Measurements from ENCODE around the gene CEP131.

The CEP131 gene

DNA sequence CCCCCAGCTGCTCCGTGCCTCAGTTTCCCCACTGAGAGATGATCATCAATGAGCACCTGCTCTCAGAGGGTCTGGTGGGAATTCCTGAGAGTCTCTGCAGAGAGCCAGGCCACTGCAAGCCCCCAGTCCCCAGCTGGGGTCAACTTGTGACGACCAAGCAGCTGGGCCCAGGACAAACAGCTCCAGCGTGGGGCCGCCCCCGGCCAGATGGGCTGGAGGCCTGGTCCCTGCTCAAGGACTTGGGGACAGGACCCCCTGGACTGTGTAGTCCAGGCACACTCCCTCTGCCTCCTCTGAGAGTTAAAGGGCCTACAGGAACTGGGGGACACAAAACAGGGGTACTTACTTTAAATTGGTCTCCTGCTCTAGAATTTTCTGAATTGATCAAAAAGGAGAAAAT, 40.2 kb downstream of the CEP131 start:
- no peak for DNase-seq

- no peak for DNase-seq
Measured at GRCh38 chr17:81181811-81182185, 41.0 kb downstream of the CEP131 start.

DNA sequence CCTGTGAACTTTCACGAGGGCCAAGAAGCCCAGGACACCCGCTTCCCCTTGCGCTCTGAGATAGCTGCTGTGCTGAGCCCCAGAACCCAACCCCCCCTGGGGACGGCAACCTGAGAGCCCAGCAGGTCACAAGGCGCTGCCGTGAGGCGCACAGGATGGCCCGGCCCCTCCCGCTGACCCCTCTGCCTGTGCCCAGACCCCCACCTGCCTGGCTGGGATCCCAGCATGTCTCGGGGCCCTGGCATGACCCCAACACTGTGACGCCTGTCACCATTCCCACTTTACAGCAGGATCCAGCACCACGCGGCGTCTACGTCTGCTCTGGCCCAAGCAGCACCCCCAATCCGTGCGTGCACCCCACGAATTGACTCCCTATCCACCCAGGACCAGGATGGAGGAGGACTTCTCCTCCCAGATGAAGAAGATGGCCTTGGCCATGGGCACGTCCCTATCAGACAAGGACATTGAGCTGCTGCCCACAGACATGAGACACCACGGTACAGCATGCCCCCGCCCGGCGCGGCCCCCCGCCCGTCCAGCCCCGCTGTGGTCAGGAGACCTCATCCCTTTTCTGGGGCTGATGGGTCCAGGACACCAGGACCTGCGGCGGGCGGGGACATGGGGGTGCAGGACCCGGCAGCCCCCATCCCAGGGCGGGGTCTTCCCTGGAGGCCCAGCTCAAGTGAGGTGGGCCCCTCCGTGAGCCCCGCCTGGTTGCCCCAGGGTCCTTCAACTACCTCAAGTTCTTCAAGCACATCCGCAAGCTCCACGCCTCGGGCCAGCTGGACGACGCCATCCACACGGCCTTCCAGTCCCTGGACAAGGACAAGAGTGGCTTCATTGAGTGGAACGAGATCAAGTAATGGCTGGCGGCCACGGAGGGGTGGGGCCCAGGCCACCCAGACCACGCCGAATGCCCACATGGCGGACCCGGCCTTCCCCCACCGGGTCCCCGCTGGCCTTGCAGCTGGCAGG, 41.6 kb downstream of the CEP131 start:
- no peak for DNase-seq

DNA sequence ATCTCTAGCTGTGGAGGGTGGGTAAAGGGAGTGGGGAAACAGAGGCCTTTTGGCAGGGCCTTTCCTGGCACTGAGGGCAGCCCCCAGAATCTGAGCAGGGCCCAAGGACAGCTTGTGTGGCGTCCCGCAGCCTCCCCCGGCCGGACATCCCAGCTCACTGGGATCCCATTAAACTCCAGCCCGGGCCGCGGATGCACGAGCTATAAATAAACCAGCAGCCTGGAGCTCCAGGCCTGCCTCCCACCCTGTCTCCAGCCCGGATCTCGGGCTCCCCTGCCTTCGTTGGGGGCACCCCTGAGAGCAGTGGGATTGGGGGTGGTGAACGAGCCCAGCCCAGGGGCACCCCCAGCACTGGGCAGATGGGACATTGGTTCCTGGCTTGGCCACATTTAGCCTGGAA, 42.9 kb downstream of the CEP131 start:
- no peak for DNase-seq

DNA sequence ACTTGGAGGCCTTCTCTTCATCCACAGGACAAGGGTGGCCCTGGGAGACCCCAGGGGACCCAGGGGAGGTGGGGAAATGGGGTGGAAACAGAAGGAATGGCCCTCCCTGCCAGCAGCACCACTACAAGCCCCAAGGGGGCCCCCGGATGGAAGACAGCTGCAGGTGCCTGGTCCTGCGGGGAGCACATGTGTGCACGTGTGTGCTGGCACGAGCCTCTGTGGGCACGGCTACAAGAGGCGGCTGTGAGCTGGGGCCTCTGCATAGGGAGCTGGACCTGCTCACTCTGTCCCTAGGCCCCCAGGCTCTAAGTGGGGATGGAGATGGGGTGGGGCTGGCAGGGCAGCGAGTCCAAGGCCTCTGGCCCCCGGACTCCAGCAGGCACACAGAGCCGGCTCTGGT, 43.5 kb downstream of the CEP131 start:
- no peak for DNase-seq

GRCh38 chr17:81178136-81179091, 44.4 kb downstream of the CEP131 start:
- DNase-seq: no peak

GRCh38 chr17:81176666-81177065, 46.1 kb downstream of the CEP131 start:
- no peak for DNase-seq

DNA sequence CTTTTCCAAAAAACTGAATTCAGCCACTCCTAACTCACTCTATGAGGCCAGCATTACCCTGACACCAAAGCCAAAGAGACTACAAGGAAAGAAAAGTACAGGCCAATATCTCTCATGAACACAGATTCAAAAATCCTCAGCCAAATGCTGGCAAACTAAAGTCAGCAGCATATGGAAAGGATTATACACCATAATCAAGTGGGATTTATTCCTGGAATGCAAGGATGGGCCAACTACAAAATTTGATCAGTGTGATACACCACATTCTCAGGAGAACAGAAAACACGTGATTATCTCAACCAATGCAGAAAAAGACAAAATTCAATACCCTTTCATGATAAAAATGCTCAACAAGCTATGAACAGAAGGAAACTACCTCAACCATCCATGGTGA, 49.0 kb downstream of the CEP131 start:
- DNase-seq: peak; percentile 52

DNA sequence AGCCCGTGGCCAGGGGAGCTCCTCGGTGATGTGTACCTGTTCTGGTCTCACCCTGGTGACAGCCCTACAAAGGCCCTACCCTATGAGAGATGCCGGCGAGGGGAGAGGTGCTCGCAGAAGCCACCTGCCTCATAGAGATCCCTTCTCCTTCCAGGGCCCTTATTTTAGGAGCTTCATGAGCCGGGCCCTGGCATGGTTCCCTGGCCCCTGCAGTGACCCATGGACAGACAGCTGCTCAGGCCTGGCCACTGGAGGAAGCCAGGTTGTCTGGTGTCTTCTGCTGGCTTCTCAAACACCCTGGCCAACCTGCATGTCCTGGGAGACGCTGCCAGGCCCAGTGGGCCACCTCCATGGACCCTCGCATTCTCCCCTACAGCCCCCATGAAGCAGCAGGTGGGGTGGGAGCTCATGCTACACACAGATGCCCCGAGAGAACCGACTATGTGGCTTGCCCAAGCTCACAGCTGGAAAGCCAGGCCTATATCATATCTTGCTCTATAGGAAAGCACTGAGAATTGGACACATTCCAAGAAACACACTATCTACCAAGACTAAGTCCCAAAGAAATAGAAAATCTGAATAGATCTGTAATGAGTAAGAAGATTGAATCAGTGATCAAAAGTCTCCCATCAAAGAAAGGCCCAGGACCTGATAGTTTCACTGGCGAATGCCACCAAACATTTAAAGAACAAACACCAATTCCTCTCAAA, 49.6 kb downstream of the CEP131 start:
- DNase-seq: peak; percentile 7

DNA sequence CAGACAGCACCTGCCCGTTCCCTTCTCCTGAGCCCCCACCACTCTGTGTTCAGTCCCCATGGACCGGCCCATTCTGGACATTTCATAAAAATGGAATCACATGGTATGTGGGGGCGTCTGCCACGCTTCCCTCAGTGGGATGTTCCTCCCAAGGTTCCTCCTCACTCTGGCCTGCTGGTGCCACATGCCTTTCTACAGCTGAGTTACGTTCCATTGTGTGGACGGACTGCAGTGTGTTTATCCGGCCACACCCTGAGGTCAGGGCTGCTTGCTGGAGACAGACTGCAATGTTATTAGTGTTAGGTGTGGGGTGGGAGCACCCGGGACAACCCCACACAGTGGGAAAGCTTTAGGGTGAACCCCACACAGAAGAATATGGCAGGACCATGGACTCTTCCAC, 50.8 kb downstream of the CEP131 start:
- DNase-seq: no peak

GRCh38 chr17:81170727-81171494, 51.9 kb downstream of the CEP131 start:
- DNase-seq: no peak

GRCh38 chr17:81169870-81170309, 52.9 kb downstream of the CEP131 start:
- no peak for DNase-seq

- no peak for DNase-seq
Measured at GRCh38 chr17:81167638-81168037, 55.1 kb downstream of the CEP131 start.

DNA sequence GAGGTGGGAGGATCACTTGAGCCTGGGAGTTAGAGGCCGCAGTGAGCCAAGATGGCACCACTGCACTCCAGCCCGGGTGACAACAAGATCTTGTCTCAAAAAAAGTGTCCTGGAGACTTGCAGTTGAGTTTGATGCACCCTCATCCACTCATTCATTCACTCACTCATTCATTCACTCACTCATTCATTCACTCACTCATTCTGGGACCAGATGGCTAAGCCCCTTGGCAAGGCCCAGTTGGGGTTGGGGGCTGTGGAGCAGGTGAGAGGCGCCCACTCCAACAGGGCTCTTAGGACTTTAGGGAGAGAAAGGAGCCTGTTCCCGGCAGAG, 55.6 kb downstream of the CEP131 start:
- DNase-seq: no peak

DNA sequence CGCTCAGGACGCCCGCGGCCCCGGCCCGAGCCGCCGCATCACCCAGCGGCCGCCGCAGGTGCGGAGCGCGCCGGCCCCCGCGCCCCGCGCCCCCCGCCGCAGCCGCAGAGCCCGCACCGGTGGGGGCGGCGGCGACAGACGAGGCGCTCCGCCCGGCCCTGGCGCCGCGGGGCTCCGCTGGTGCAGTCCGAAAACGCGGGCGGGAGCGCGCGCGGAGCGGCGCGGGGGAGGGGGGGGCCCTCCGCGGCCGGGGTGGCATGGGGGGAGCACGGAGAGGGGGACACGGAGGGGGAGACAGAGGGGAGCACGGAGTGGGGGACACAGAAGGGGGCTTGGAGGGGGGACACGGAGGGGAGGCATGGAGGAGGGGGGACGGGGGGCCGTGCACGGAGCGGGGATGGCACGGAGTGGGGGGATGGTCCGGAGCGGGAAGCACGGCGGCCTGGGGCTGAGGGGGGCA, 56.7 kb downstream of the CEP131 start, which contains the start of gene AATK:
AATK (minus strand) TSS at position 189 of the 460 bp plus-strand sequence. CDS start 229 bp downstream, outside the sequence.
- no peak for DNase-seq

- no peak for DNase-seq
Measured at GRCh38 chr17:81165246-81166032, 57.3 kb downstream of the CEP131 start, which contains the start of gene PVALEF. PVALEF (plus strand) TSS chr17:81165507; CDS start chr17:81181227, 15,720 bp downstream.

GRCh38 chr17:81164371-81165245, 58.2 kb downstream of the CEP131 start:
- no peak for DNase-seq

- DNase-seq: no peak
Measured at GRCh38 chr17:81163703-81164370, 58.9 kb downstream of the CEP131 start.

DNA sequence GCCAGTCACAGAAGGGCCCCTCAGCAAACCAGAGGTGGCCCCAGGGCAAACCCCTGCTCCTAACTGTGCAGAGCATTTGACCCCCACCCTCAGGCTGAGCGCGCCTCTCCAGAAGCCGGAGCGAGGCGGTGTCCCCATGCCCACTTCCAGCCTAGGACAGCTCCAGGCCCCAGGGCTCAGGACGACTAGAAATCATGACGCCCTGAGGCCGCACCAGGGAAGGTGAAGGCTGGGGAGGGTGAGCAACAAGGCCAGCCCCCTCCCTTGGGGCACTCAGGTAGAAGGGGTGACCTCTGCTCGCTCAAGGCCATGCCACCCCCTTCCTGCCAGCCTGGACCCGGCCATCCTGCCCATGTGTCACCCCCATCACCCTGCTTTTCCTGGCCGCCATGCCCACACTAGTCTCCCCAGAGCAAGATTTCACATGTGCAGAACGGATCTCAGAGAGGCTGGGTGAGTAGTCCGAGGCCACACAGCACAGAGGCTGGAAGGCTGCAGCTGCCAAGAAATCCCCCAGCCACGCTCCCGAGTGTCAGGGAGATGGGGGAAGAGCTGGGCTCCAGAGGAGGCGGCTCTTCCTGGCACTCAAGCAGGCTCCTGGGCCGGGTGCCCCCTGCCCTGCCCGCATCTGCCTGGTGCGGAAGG, 59.6 kb downstream of the CEP131 start:
- DNase-seq: no peak

All from fibroblast of upper back skin (primary cell).